PC-9 (cell line): ENCODE results near the gene OR56A3.

Experiments used
- EZH2 ChIP-seq: fragments of 200-600 bp; sonication (generic); IDR thresholded peaks from 2 replicates; pipeline ENCODE4 v1.8.0; 2017; ENCODE audit warnings: antibody characterized with exemption, low read depth
- TF ChIP-seq, protein P1 (sequence below): fragments of 200-600 bp; sonication (generic); conservative IDR thresholded peaks from 2 replicates; pipeline ENCODE4 v1.6.1; 2017; ENCODE audit warnings: mixed run types, antibody characterized with exemption, mild to moderate bottlenecking, moderate library complexity

DNA sequence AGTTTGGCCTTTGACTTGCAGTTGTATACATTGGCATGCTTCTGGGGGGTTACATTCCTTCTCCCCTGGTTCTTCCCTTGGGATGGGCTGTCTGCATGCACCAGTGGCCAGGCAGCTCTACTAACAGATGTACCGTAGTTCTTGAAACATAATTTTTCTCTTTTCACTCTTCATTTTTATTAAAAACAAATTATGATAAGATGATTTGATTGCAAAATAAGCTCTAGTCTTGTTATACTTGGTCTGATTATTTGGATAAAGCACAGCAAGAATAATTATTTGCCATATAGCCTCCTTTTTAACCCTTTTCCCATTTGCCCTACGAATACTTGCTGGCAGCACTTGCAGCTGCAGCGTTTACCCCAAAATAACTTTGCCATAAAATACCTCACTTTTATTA is 13.5 kb downstream of the OR56A3 start:
- TF ChIP-seq, protein P1, sequence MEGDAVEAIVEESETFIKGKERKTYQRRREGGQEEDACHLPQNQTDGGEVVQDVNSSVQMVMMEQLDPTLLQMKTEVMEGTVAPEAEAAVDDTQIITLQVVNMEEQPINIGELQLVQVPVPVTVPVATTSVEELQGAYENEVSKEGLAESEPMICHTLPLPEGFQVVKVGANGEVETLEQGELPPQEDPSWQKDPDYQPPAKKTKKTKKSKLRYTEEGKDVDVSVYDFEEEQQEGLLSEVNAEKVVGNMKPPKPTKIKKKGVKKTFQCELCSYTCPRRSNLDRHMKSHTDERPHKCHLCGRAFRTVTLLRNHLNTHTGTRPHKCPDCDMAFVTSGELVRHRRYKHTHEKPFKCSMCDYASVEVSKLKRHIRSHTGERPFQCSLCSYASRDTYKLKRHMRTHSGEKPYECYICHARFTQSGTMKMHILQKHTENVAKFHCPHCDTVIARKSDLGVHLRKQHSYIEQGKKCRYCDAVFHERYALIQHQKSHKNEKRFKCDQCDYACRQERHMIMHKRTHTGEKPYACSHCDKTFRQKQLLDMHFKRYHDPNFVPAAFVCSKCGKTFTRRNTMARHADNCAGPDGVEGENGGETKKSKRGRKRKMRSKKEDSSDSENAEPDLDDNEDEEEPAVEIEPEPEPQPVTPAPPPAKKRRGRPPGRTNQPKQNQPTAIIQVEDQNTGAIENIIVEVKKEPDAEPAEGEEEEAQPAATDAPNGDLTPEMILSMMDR, result no peak
- TF ChIP-seq EZH2, result no peak
